ENCODE data around the gene KCNQ1OT1.

KCNQ1OT1 gene

GRCh38 chr11:2570211-2570811 is 129.5 kb downstream of the KCNQ1OT1 start:
- no peak for DNase-seq (ENCODE audit: low read depth)

- DNase-seq (ENCODE audit: low read depth) = no peak
Measured at GRCh38 chr11:2569731-2570210, 130.0 kb downstream of the KCNQ1OT1 start.

- no peak for DNase-seq (ENCODE audit: low read depth)
Measured at GRCh38 chr11:2569321-2569721, 130.5 kb downstream of the KCNQ1OT1 start.

- DNase-seq (ENCODE audit: low read depth) = no peak
Measured at GRCh38 chr11:2567026-2567671, 132.6 kb downstream of the KCNQ1OT1 start.

GRCh38 chr11:2566223-2567025 is 133.4 kb downstream of the KCNQ1OT1 start:
- no peak for DNase-seq (ENCODE audit: low read depth)

- DNase-seq (ENCODE audit: low read depth) = no peak
Measured at GRCh38 chr11:2565447-2566222, 134.2 kb downstream of the KCNQ1OT1 start.

GRCh38 chr11:2564588-2565425 is 135.0 kb downstream of the KCNQ1OT1 start:
- DNase-seq (ENCODE audit: low read depth) = no peak

GRCh38 chr11:2564008-2564530 is 135.7 kb downstream of the KCNQ1OT1 start:
- no peak for DNase-seq (ENCODE audit: low read depth)

- DNase-seq (ENCODE audit: low read depth) = no peak
Measured at GRCh38 chr11:2563213-2564007, 136.4 kb downstream of the KCNQ1OT1 start.

- DNase-seq (ENCODE audit: low read depth) = no peak
Measured at GRCh38 chr11:2562890-2563212, 136.9 kb downstream of the KCNQ1OT1 start.

GRCh38 chr11:2561696-2562581 is 137.9 kb downstream of the KCNQ1OT1 start:
- no peak for DNase-seq (ENCODE audit: low read depth)

- no peak for DNase-seq (ENCODE audit: low read depth)
Measured at GRCh38 chr11:2559527-2560311, 140.1 kb downstream of the KCNQ1OT1 start.

GRCh38 chr11:2558861-2559526 is 140.8 kb downstream of the KCNQ1OT1 start:
- no peak for DNase-seq (ENCODE audit: low read depth)

GRCh38 chr11:2558397-2558796 is 141.4 kb downstream of the KCNQ1OT1 start:
- DNase-seq (ENCODE audit: low read depth) = no peak
